ENCODE results near the gene MAP3K14.
"Not testable (repeated sequence)": the region's sequence is repeated elsewhere in the genome, so short reads cannot be mapped to it uniquely, and the experiment has no call there.

MAP3K14 gene

GRCh38 chr17:45316434-45317110 is at the start of gene MAP3K14:
MAP3K14 (minus strand) TSS chr17:45317020; CDS start chr17:45290745, 26,275 bp downstream.
- peak; percentile 71 for DNase-seq

- no peak for DNase-seq
Observed at GRCh38 chr17:45366049-45366448, 49.2 kb upstream of the MAP3K14 start.

- no peak for DNase-seq
Observed at GRCh38 chr17:45364531-45365390, 47.9 kb upstream of the MAP3K14 start.

- DNase-seq, result no peak
Observed at GRCh38 chr17:45363498-45363897, 46.7 kb upstream of the MAP3K14 start.

GRCh38 chr17:45361976-45362375 is 45.2 kb upstream of the MAP3K14 start:
- DNase-seq, result no peak

GRCh38 chr17:45361451-45361850 is 44.6 kb upstream of the MAP3K14 start:
- no peak for DNase-seq

- no peak for DNase-seq
Observed at GRCh38 chr17:45357364-45357997, 40.7 kb upstream of the MAP3K14 start.

GRCh38 chr17:45355087-45355486 is 38.3 kb upstream of the MAP3K14 start:
- no peak for DNase-seq

GRCh38 chr17:45353043-45353442 is 36.2 kb upstream of the MAP3K14 start:
- peak; percentile 55 for DNase-seq

- DNase-seq, result no peak
Observed at GRCh38 chr17:45351831-45352230, 35.0 kb upstream of the MAP3K14 start.

- DNase-seq, result no peak
Observed at GRCh38 chr17:45347444-45347843, 30.6 kb upstream of the MAP3K14 start.

GRCh38 chr17:45346216-45347015 is 29.6 kb upstream of the MAP3K14 start:
- no peak for DNase-seq

- no peak for DNase-seq
Observed at GRCh38 chr17:45345554-45346215, 28.9 kb upstream of the MAP3K14 start.

- DNase-seq, result no peak
Observed at GRCh38 chr17:45345246-45345553, 28.4 kb upstream of the MAP3K14 start.

- DNase-seq, result not testable (repeated sequence)
Observed at GRCh38 chr17:45343967-45344664, 27.3 kb upstream of the MAP3K14 start.

GRCh38 chr17:45342871-45343526 is 26.2 kb upstream of the MAP3K14 start:
- DNase-seq, result no peak

- DNase-seq, result no peak
Observed at GRCh38 chr17:45342306-45342705, 25.5 kb upstream of the MAP3K14 start.

GRCh38 chr17:45341533-45342158 is 24.8 kb upstream of the MAP3K14 start:
- no peak for DNase-seq

GRCh38 chr17:45339646-45340605 is 23.1 kb upstream of the MAP3K14 start:
- DNase-seq, result no peak
